ENCODE data around the gene RAF1.

GRCh38 chr3:12574661-12575060 is 89.3 kb downstream of the RAF1 start:
- TF ChIP-seq, protein P1, sequence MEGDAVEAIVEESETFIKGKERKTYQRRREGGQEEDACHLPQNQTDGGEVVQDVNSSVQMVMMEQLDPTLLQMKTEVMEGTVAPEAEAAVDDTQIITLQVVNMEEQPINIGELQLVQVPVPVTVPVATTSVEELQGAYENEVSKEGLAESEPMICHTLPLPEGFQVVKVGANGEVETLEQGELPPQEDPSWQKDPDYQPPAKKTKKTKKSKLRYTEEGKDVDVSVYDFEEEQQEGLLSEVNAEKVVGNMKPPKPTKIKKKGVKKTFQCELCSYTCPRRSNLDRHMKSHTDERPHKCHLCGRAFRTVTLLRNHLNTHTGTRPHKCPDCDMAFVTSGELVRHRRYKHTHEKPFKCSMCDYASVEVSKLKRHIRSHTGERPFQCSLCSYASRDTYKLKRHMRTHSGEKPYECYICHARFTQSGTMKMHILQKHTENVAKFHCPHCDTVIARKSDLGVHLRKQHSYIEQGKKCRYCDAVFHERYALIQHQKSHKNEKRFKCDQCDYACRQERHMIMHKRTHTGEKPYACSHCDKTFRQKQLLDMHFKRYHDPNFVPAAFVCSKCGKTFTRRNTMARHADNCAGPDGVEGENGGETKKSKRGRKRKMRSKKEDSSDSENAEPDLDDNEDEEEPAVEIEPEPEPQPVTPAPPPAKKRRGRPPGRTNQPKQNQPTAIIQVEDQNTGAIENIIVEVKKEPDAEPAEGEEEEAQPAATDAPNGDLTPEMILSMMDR (IDR thresholded peaks at IDR 0.05 in 4 of 5, conservative IDR thresholded peaks at IDR 0.05 in 1 of 5): no peak
- no peak for TF ChIP-seq POLR2A (IDR thresholded peaks at IDR 0.05)
